Heart right ventricle (tissue), 16 donors: ENCODE results near the gene KLHL35. TPM values are rescaled to one million over a fixed set of nuclear protein-coding genes. Genes with fewer than 3 reads are reported as not detected.

Source experiments
- ATAC-seq, 8 donors: fragments of 200-7000 bp; cut with Tn5 transposase; one replicate each; pipeline ENCODE4 v1.9.1; 2020; ENCODE audit warnings: mild to moderate bottlenecking in 8 of 8, moderate library complexity in 8 of 8, moderate number of reproducible peaks in 1 of 8
- DNase-seq, 2 donors: peaks; one replicate each; pipeline ENCODE4 v3.0.0-alpha.2; 2020
- H3K27ac ChIP-seq, 10 donors: fragments of 200-600 bp; sonication (generic) in 2 of 10; one replicate each; pipeline versions ENCODE4 v1.5.0 to v1.8.0; 2020 to 2022; ENCODE audit warnings: mild to moderate bottlenecking in 3 of 10
- H3K27me3 ChIP-seq, 7 donors: fragments of 200-600 bp; one replicate each; pipeline ENCODE4 v1.8.0; 2021 to 2022; ENCODE audit warnings: mild to moderate bottlenecking in 2 of 7
- H3K36me3 ChIP-seq, 9 donors: fragments of 200-600 bp; sonication (generic) in 1 of 9; one replicate each; pipeline versions ENCODE4 v1.5.0 to v1.8.0; 2020 to 2022; ENCODE audit warnings: mild to moderate bottlenecking in 2 of 9
- H3K4me1 ChIP-seq, 9 donors: fragments of 200-600 bp; sonication (generic) in 1 of 9; one replicate each; pipeline versions ENCODE4 v1.5.0 to v1.8.0; 2020 to 2022; ENCODE audit warnings: mild to moderate bottlenecking in 4 of 9
- H3K4me3 ChIP-seq, 10 donors: fragments of 200-600 bp; sonication (generic) in 2 of 10; one replicate each; pipeline versions ENCODE4 v1.5.0 to v1.8.0; 2020 to 2022; ENCODE audit warnings: mild to moderate bottlenecking in 7 of 10, moderate library complexity in 2 of 10
- H3K9me3 ChIP-seq, 11 donors: fragments of 200-600 bp in 10 of 11; sonication (generic) in 2 of 11; one replicate each; pipeline versions ENCODE4 v1.5.0 to v1.8.0; 2013 to 2022; ENCODE audit warnings: mild to moderate bottlenecking in 2 of 11, control low read depth in 1 of 11, moderate library complexity in 1 of 11
- WGBS, 2 donors: extraction: QIAGEN DNeasy Blood & Tissue Kit; methylation state at CpG; one replicate each; pipeline ENCODE4 v1.1.7; 2013; ENCODE audit warnings: inconsistent platforms in 1 of 2; 5-methylcytosine and 5-hydroxymethylcytosine counted together
- intact Hi-C, 10 donors: fragments of 100-400 bp; cut with DNase I; formaldehyde crosslinking; loops; one replicate each; pipeline versions ENCODE4 v1.11.1 to v1.14.2; 2022
- polyA plus RNA-seq, 2 donors: library from polyadenylated mRNA; stranded (reverse); fragments of 200-250 nt; gene quantifications; one replicate each; pipeline ENCODE4 v1.2.3, GENCODE V29; 2013
- total RNA-seq, 10 donors: library from RNA; stranded (reverse); fragmentation: NEBNext Ultra II Directional in 3 of 10; extraction: Animal tissue kit (Norgen Biotek cat#: 25700) in 3 of 10; gene quantifications; one replicate each; pipeline versions ENCODE4 v1.2.1 to v1.2.4, GENCODE V29; 2021 to 2023
- TF ChIP-seq, protein P1 (sequence below), 9 donors: fragments of 200-600 bp; sonication (generic) in 2 of 9; IDR thresholded peaks; one replicate each; pipeline versions ENCODE4 v1.5.0 to v1.8.0; 2021 to 2022; ENCODE audit warnings: antibody characterized with exemption in 9 of 9, mild to moderate bottlenecking in 5 of 9, moderate library complexity in 1 of 9
- donor health status: Arrhythmogenic right ventricular cardiomyopathy.
- donor health status: ischemic (EF 13 %, LVEDD 7.1; RV severe dilation, severe dysfunction).
- donor health status: healthy with polysubstance abuse.
- donor health status: DM: no; HTN: yes; CAD: no.
- donor health status: DM: no; HTN: no; CAD: no.
- donor health status: ischemic (EF 25% LVEDD 6.9; RV normal size, moderate dysfunction).
- donor health status: ischemic (EF 25% LVEDD 5.7; RV mildly dilated, moderate dysfunction).
- donor health status: healthy.
- donor health status: DM: yes; HTN: yes; CAD: no.
- donor health status: Ischemic cardiomyopathy.
- donor health status: ischemic (EF 35%, LVEDD 5.7; RV mildly dilated, moderate dysfunction).
- donor health status: nonischemic (EF 11% LVEDD 7.7; RV severe dilation, severe dysfunction).
- donor health status: DM: yes; HTN: yes; CAD: no.
- donor health status: PGD.
- donor health status: ischemic (EF 29% LVEDD 5.4; RV normal size, mild dysfunction).
- donor health status: nonischemic (EF 23%, LVEDD 6.1; RV moderate dilation, normal function).

Gene KLHL35
- total and polyA plus RNA-seq, 12 donors = 0.20 to 0.81 (median 0.37) TPM; not detected in 2

DNA sequence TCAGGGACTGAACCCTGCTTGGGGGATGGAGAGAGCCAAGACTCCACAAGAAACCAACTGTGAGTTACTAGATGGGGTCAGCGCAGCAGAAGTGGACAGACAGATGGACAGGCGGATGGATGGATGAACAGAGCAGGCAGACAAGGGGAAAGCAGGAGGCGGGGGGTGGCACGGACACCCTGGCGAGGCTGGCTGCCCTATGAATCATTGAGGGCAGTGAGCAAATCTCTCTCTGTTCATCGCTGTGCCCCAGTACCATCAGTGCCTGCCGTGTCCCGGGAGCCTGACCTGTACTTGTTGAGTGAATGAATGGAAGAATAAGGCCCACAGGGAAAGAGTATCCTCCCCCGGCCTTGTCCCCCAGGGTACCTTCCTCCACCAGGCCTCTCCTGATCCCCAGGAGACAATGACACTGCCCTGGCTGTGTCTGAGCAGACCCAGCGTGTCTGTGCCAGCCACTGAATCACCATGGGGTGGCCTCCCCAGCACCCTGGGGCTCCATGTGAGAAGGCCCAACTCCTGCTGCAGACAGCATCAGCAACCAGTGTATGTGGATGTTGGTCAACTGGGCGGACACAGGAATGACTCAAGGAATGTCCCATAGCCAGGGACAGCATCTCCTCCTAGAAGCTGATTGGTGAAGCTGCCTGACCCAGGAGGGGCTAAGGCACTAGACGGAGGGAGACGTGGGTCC lies 5.1 kb upstream of the KLHL35 start:
- TF ChIP-seq, protein P1, sequence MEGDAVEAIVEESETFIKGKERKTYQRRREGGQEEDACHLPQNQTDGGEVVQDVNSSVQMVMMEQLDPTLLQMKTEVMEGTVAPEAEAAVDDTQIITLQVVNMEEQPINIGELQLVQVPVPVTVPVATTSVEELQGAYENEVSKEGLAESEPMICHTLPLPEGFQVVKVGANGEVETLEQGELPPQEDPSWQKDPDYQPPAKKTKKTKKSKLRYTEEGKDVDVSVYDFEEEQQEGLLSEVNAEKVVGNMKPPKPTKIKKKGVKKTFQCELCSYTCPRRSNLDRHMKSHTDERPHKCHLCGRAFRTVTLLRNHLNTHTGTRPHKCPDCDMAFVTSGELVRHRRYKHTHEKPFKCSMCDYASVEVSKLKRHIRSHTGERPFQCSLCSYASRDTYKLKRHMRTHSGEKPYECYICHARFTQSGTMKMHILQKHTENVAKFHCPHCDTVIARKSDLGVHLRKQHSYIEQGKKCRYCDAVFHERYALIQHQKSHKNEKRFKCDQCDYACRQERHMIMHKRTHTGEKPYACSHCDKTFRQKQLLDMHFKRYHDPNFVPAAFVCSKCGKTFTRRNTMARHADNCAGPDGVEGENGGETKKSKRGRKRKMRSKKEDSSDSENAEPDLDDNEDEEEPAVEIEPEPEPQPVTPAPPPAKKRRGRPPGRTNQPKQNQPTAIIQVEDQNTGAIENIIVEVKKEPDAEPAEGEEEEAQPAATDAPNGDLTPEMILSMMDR (IDR thresholded peaks at IDR 0.05) = no peak
- intact Hi-C loops = no loop called here
- H3K27ac ChIP-seq = no peak overlapping the region
- ATAC-seq (no peak), DNase-seq (no peak)
- no peaks in the 10 kb centered on the region for H3K9me3 ChIP-seq
- peaks cover 0 to 7% (median 0%) of the 10 kb centered on the region in 9 donors for H3K4me1 ChIP-seq
- H3K27me3 ChIP-seq = peaks cover 0 to 8% (median under 1%) of the 10 kb centered on the region in 7 donors
- no peak overlapping the region for H3K4me3 ChIP-seq
- H3K36me3 ChIP-seq = peaks cover 0 to 7% (median 0%) of the 10 kb centered on the region in 9 donors
- 90 to 91% methylated on average over 13 of the region's 13 CpGs for WGBS, 2 donors

DNA sequence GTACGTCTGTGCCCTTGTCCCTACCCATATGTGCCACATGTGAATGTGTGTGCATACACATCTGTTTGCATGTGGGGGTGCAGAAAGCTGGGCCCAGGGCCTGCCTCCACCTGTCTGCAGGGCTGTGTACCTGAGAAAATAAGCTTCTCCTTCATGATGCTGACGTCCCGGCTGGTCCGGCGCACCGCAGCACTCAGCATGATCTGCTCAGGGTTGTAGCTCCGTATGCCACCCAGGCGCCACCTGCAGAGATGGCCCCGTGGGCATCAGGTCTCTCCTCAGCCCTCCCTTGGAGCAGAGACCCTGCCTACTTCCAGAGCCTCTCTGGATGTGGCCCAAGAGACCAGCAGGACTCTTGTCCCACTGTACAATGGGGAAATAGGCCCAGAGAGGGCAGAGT lies 3.8 kb upstream of the KLHL35 start:
- ATAC-seq = no peak
- intact Hi-C loops = no loop called here
- H3K27me3 ChIP-seq = peaks cover 0 to 21% (median 8%) of the 10 kb centered on the region in 7 donors
- H3K36me3 ChIP-seq = peaks cover 0 to 7% (median 0%) of the 10 kb centered on the region in 9 donors
- WGBS, 2 donors = 92 to 93% methylated on average over 9 of the region's 9 CpGs
- TF ChIP-seq, protein P1 (IDR thresholded peaks at IDR 0.05) = no peak
- H3K4me1 ChIP-seq = peaks cover 0 to 7% (median 0%) of the 10 kb centered on the region in 9 donors
- DNase-seq = no peak
- H3K4me3 ChIP-seq = no peak overlapping the region
- no peak overlapping the region for H3K27ac ChIP-seq
- H3K9me3 ChIP-seq = no peaks in the 10 kb centered on the region

DNA sequence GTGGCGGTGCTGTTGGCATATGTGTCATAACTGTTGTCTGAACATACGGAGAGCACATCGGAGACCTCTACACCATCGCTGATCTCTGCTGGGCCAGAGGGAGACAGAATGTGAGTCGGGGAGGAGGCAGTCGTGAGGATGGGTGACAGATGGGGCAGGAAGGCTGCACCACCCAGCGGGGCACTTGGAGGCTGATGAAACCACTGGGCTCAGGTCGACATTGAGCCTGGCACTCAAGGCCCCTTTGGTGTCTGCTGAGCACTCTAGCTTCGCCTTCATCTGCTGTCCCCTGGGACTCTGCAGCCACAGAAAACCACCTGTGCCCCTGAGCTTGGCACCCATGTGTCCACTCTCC lies 2.5 kb upstream of the KLHL35 start:
- Histone ChIP-seq H3K9me3 (no peaks in the 10 kb centered on the region), H3K4me3 (no peak overlapping the region), H3K27me3 (peaks cover 0 to 32% (median 20%) of the 10 kb centered on the region in 7 donors), H3K27ac (no peak overlapping the region), H3K4me1 (peaks cover under 1 to 12% (median 3%) of the 10 kb centered on the region in 9 donors), H3K36me3 (peaks cover 0 to 7% (median 0%) of the 10 kb centered on the region in 9 donors)
- intact Hi-C loops = no loop called here
- ATAC-seq (no peak), DNase-seq (no peak)
- TF ChIP-seq, protein P1 (IDR thresholded peaks at IDR 0.05) = no peak
- 90 to 92% methylated on average over 9 of the region's 9 CpGs for WGBS, 2 donors

DNA sequence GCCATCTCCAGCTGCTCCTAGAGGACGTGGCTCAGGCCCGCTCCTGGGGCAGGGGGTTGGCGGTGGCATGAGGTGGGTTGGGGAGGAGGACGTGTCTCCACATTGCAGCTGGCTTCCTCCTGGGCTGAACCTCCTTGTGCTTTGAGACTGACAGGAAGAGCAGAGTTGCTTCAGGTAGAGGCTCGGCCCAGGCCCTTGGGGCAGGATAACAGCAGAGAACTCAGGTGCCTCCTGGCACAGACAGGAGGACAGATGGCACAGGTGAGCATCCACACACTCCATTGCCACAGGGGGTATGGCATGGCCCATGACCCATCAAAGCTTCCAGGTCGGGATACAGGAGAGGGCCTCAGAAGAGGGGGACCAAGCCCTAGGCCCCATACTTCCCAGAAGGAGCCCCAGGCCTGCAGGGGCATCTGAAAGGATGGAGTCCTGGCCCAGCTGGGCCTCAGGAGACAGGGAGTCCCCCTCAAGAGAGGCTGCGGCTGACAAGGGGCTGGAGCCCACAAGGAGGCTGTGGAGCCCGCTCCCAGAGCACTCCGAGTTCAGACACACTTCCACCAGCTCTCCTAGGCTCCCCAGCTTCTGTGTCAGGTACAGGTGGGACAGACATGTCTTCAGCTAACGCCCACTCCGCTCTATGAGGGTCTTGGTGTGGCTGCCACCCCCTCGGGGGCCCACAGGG lies 2.0 kb upstream of the KLHL35 start:
- WGBS, 2 donors = 93 to 94% methylated on average over 12 of the region's 12 CpGs
- Histone ChIP-seq H3K4me3 (no peak overlapping the region), H3K27ac (no peak overlapping the region), H3K27me3 (peaks cover 0 to 37% (median 21%) of the 10 kb centered on the region in 7 donors), H3K9me3 (no peaks in the 10 kb centered on the region), H3K36me3 (peaks cover 0 to 7% (median 0%) of the 10 kb centered on the region in 9 donors), H3K4me1 (peaks cover 3 to 15% (median 6%) of the 10 kb centered on the region in 9 donors)
- DNase-seq (no peak), ATAC-seq (no peak)
- intact Hi-C loops = no loop called here
- TF ChIP-seq, protein P1 (IDR thresholded peaks at IDR 0.05) = no peak
